Activated naive CD4-positive, alpha-beta T cell treated with anti-CD3 and anti-CD28 coated beads for 36 hours (primary cell): ENCODE measurements around the gene GCSAML. TPM values are rescaled to one million over a fixed set of nuclear protein-coding genes. Genes with fewer than 3 reads are reported as not detected.
"Not testable (repeated sequence)": the region's sequence is repeated elsewhere in the genome, so short reads cannot be mapped to it uniquely, and the experiment has no call there.

Experiments
- CTCF ChIA-PET: fragments of 350-600 bp; sonication (Branson Sonifier 250); formaldehyde crosslinking; loops from one replicate; lab custom pipeline; 2021; ENCODE audit warnings: antibody characterized with exemption; lab: Charles Lee
- DNase-seq: peaks from one replicate; pipeline ENCODE4 v3.0.0-alpha.2; 2020
- H3K27ac Mint-ChIP-seq: one replicate; pipeline ENCODE4 v1.8.0; 2021; ENCODE audit warnings: mild to moderate bottlenecking, mixed read lengths
- H3K27me3 Mint-ChIP-seq: one replicate; pipeline ENCODE4 v1.8.0; 2021; ENCODE audit warnings: low read depth, mixed read lengths
- H3K36me3 Mint-ChIP-seq: one replicate; pipeline ENCODE4 v1.8.0; 2021; ENCODE audit warnings: low read depth, mixed read lengths
- H3K4me1 Mint-ChIP-seq: one replicate; pipeline ENCODE4 v1.8.0; 2021; ENCODE audit warnings: low read depth, mixed read lengths
- H3K4me3 Mint-ChIP-seq: one replicate; pipeline ENCODE4 v1.8.0; 2021; ENCODE audit warnings: mild to moderate bottlenecking, moderate library complexity, mixed read lengths
- H3K9me3 Mint-ChIP-seq: one replicate; pipeline ENCODE4 v1.8.0; 2021; ENCODE audit warnings: mixed read lengths
- intact Hi-C: fragments of 100-400 bp; cut with micrococcal nuclease; formaldehyde crosslinking; loops from one replicate; pipeline ENCODE4 v1.15.1; 2023
- total RNA-seq, 2 experiments: library from RNA; stranded (reverse); gene quantifications; one replicate each; pipeline ENCODE4 v1.2.3, GENCODE V29; 2021

The GCSAML gene
- not detected for total RNA-seq

- Mint-ChIP-seq H3K4me1 (peaks cover 9% of the 10 kb centered on the region), H3K36me3 (no peaks in the 10 kb centered on the region), H3K9me3 (no peaks in the 10 kb centered on the region), H3K27me3 (peaks cover 25% of the 10 kb centered on the region), H3K4me3 (no peak within 1 kb of the TSS), H3K27ac (no peak within 1 kb of the TSS)
- intact Hi-C loops = no loop called here
- no peak for DNase-seq
- CTCF ChIA-PET = no interaction called here
Measured at GRCh38 chr1:247548769-247549182, at the start of gene GCSAML. Gene GCSAML, plus strand, starts transcription at chr1:247549134. Its CDS starts 58 bp downstream, at chr1:247549192.

DNA sequence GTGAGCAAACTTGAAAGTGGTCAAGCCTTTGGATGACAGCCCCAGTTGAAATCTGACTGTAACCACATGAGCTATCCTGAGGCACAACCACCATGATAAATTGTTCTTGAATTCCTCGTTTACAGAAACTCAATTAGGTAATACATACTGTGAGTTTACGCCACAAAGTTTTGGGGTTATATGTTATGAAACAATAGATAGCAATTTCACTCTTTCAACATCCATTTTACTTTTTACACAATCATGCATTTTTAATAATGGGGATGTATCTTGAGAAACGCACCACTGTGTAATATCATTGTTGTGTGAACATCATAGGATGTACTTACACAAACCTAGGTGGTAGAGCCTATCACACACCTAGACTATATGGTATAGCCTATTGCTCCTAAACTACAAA lies 48.1 kb upstream of the GCSAML start:
- H3K9me3 Mint-ChIP-seq = no peaks in the 10 kb centered on the region
- intact Hi-C loops = no loop called here
- no peaks in the 10 kb centered on the region for H3K4me1 Mint-ChIP-seq
- no peak overlapping the region for H3K27ac Mint-ChIP-seq
- H3K4me3 Mint-ChIP-seq = no peak overlapping the region
- H3K27me3 Mint-ChIP-seq = peaks cover 5% of the 10 kb centered on the region
- no peaks in the 10 kb centered on the region for H3K36me3 Mint-ChIP-seq
- no peak for DNase-seq
- CTCF ChIA-PET = no interaction called here

GRCh38 chr1:247506831-247507230 lies 42.1 kb upstream of the GCSAML start:
- H3K27ac Mint-ChIP-seq = no peak overlapping the region
- peaks cover 4% of the 10 kb centered on the region for H3K27me3 Mint-ChIP-seq
- H3K4me3 Mint-ChIP-seq = no peak overlapping the region
- peaks cover 3% of the 10 kb centered on the region for H3K36me3 Mint-ChIP-seq
- intact Hi-C loops = no loop called here
- CTCF ChIA-PET = no interaction called here
- DNase-seq = no peak
- H3K4me1 Mint-ChIP-seq = no peaks in the 10 kb centered on the region
- H3K9me3 Mint-ChIP-seq = no peaks in the 10 kb centered on the region

GRCh38 chr1:247517795-247518612 lies 30.9 kb upstream of the GCSAML start:
- Mint-ChIP-seq H3K4me3 (peak overlapping the region; percentile 21), H3K4me1 (no peaks in the 10 kb centered on the region), H3K27me3 (peaks cover 20% of the 10 kb centered on the region), H3K27ac (no peak overlapping the region), H3K36me3 (peaks cover 6% of the 10 kb centered on the region), H3K9me3 (peaks cover 3% of the 10 kb centered on the region)
- peak; percentile 14 for DNase-seq
- CTCF ChIA-PET = no interaction called here
- intact Hi-C loops = no loop called here

DNA sequence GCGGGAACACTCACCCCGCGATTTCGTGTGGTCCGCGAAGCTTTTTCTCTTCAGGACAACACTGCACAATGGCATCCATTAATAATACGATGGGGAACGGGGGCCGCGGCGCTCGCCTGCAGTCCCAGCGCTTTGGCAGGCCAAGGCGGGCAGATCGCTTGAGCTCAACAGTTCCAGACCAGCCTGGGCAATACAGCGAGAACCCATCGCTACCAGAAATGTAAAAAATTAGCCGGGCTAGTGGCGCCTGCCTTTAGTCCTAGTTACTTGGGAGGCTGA lies 30.4 kb upstream of the GCSAML start:
- DNase-seq = no peak
- Mint-ChIP-seq H3K36me3 (peaks cover 6% of the 10 kb centered on the region), H3K4me1 (no peaks in the 10 kb centered on the region), H3K9me3 (peaks cover 3% of the 10 kb centered on the region), H3K27me3 (peaks cover 20% of the 10 kb centered on the region), H3K27ac (no peak overlapping the region), H3K4me3 (no peak overlapping the region)
- intact Hi-C loops = no loop called here
- CTCF ChIA-PET = no interaction called here

- H3K9me3 Mint-ChIP-seq, DNase-seq, H3K4me3 Mint-ChIP-seq, H3K4me1 Mint-ChIP-seq, H3K36me3 Mint-ChIP-seq, H3K27ac Mint-ChIP-seq, CTCF ChIA-PET, intact Hi-C loops: not testable (repeated sequence)
- peaks cover 14% of the 10 kb centered on the region for H3K27me3 Mint-ChIP-seq
Measured at GRCh38 chr1:247521886-247522285, 27.0 kb upstream of the GCSAML start.

DNA sequence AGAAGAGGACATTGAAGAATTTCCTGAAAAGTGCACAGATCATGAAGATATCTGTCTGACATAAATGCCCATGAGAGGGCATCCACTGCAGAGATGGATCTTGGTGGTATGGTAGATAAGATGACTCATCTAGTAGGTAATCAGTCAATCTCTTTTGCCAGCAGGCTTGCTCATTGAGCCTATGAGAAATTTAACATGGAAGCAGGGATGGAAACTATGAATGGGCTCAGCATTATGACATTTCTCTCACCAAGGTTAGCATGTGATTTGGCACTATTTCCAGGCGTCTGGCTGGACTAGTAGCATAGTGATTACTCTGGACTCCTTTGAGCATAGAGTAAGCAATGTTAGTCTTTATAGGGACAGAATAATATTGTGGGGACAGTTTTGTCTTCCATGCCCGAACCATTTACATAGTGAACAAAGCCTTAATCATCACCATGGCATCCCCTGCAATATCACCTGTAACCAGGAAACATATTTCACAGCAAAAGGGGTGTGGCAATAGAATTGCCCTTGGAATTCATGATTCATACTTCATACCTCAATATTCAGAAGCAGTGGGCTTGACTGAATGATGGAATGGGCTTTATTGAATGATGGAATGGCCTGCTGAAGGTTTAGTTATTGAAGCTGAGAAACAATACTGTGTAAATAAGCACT lies 20.0 kb upstream of the GCSAML start:
- Mint-ChIP-seq H3K27me3 (peaks cover 29% of the 10 kb centered on the region), H3K27ac (no peak overlapping the region), H3K36me3 (no peaks in the 10 kb centered on the region), H3K9me3 (peaks cover 1% of the 10 kb centered on the region), H3K4me1 (no peaks in the 10 kb centered on the region), H3K4me3 (no peak overlapping the region)
- DNase-seq = no peak
- intact Hi-C loops = no loop called here
- CTCF ChIA-PET = no interaction called here

GRCh38 chr1:247529771-247530355 lies 19.1 kb upstream of the GCSAML start:
- H3K27me3 Mint-ChIP-seq = peaks cover 26% of the 10 kb centered on the region
- no peaks in the 10 kb centered on the region for H3K4me1 Mint-ChIP-seq
- intact Hi-C loops = no loop called here
- no peak for DNase-seq
- no peak overlapping the region for H3K27ac Mint-ChIP-seq
- no peak overlapping the region for H3K4me3 Mint-ChIP-seq
- CTCF ChIA-PET = no interaction called here
- H3K36me3 Mint-ChIP-seq = no peaks in the 10 kb centered on the region
- H3K9me3 Mint-ChIP-seq = peaks cover 1% of the 10 kb centered on the region

DNA sequence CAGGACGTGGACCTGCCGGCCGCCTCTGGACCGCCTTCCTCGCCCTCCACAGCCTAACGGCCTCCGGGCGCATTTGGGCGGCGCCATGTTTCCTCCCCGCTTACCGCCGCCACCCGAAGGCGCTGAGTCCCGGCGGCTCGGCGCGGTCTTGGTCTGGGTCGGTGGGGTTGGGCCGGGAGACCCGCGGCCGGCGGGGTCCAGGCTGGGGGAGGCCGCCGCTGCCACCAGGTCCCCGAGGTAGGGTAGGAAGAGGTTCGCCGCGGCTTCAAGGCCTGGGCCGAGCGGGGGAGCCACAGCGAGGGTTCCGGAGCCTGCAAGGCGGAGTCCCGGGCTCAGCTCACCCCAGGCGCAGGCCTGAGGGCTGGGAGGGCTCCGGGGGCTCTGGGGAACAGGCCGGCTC lies 18.1 kb upstream of the GCSAML start:
- intact Hi-C loops = no loop called here
- H3K9me3 Mint-ChIP-seq = peaks cover 1% of the 10 kb centered on the region
- H3K4me1 Mint-ChIP-seq = no peaks in the 10 kb centered on the region
- H3K27ac Mint-ChIP-seq = no peak overlapping the region
- no peaks in the 10 kb centered on the region for H3K36me3 Mint-ChIP-seq
- no peak for DNase-seq
- CTCF ChIA-PET = interaction anchor here (0.7 kb wide), 1 partner anchor 698 kb away, joined by 3 read pairs; no protein-coding TSS in a partner anchor
- H3K4me3 Mint-ChIP-seq = no peak overlapping the region
- H3K27me3 Mint-ChIP-seq = peaks cover 24% of the 10 kb centered on the region

- no peak overlapping the region for H3K27ac Mint-ChIP-seq
- peaks cover 1% of the 10 kb centered on the region for H3K9me3 Mint-ChIP-seq
- H3K36me3 Mint-ChIP-seq = no peaks in the 10 kb centered on the region
- CTCF ChIA-PET = no interaction called here
- no peak overlapping the region for H3K4me3 Mint-ChIP-seq
- DNase-seq = no peak
- H3K27me3 Mint-ChIP-seq = peaks cover 17% of the 10 kb centered on the region
- no peaks in the 10 kb centered on the region for H3K4me1 Mint-ChIP-seq
- intact Hi-C loops = no loop called here
Measured at GRCh38 chr1:247531937-247532336, 17.0 kb upstream of the GCSAML start.

DNA sequence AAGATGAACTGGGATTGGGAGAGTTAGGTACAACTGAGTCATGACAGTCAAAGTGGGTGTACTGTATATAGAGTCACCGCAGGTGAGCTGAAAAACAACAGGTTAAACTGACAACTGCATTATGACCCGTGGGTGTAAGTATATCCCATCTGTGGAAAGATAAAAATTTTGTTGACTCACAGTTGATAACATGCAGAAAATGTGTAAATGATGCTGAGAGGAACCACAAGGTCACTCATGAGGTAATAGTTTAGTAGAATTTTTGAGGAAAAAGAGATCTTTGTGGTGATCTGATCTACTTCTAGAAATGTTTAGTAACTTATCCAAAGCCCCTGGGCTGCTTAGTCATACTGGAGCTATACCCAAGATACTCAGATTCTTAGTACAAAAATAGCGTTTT lies 13.5 kb upstream of the GCSAML start:
- Mint-ChIP-seq H3K4me3 (no peak overlapping the region), H3K27me3 (peaks cover 18% of the 10 kb centered on the region), H3K36me3 (no peaks in the 10 kb centered on the region), H3K27ac (no peak overlapping the region), H3K4me1 (no peaks in the 10 kb centered on the region), H3K9me3 (no peaks in the 10 kb centered on the region)
- CTCF ChIA-PET = no interaction called here
- intact Hi-C loops = no loop called here
- DNase-seq = no peak

GRCh38 chr1:247536340-247536739 lies 12.6 kb upstream of the GCSAML start, which contains the start of gene OR2C3:
Gene OR2C3, minus strand, starts transcription at chr1:247536440. Its CDS starts 3,929 bp downstream, at chr1:247532511.
- intact Hi-C loops = no loop called here
- no peak for DNase-seq
- Mint-ChIP-seq H3K4me1 (no peaks in the 10 kb centered on the region), H3K9me3 (no peaks in the 10 kb centered on the region), H3K27ac (no peak within 1 kb of the TSS), H3K36me3 (no peaks in the 10 kb centered on the region), H3K27me3 (peaks cover 17% of the 10 kb centered on the region), H3K4me3 (no peak within 1 kb of the TSS)
- CTCF ChIA-PET = no interaction called here
